Brain microvascular endothelial cell (primary cell): ENCODE results near the gene VIPR2.

ENCODE experiments used
- DNase-seq: peaks from one replicate; pipeline ENCODE4 v3.0.0-alpha.2; 2020
- H3K27ac ChIP-seq: fragments of 250-450 bp; sonication (Bioruptor Pico); 2 replicates; pipeline ENCODE4 v1.5.1; 2020; ENCODE audit warnings: mild to moderate bottlenecking, moderate library complexity
- H3K27me3 ChIP-seq: fragments of 250-450 bp; sonication (Bioruptor Pico); replicated peaks from 2 replicates; pipeline ENCODE4 v1.5.1; 2020; ENCODE audit warnings: mild to moderate bottlenecking
- H3K36me3 ChIP-seq: fragments of 250-450 bp; sonication (Bioruptor Pico); replicated peaks from 2 replicates; pipeline ENCODE4 v1.5.1; 2020; ENCODE audit warnings: mild to moderate bottlenecking
- H3K4me3 ChIP-seq: 2 replicates; pipeline ENCODE4 v1.5.1; 2011; ENCODE audit warnings: low read depth, mild to moderate bottlenecking, control low read depth, low read length, moderate library complexity
- in situ Hi-C: cut with HindIII; loops from 2 replicates; pipeline ENCODE4 v1.10.0; 2017; ENCODE audit warnings: low sequenced_read_pairs, low pct_ligation_motif_present
- TF ChIP-seq, protein P1 (sequence below): IDR thresholded peaks from 2 replicates; pipeline ENCODE4 v1.5.1; 2011; ENCODE audit warnings: low read depth, mild to moderate bottlenecking, moderate library complexity, low read length, control low read depth, inconsistent platforms; ENCODE audit errors: missing control alignments

The VIPR2 gene

DNA sequence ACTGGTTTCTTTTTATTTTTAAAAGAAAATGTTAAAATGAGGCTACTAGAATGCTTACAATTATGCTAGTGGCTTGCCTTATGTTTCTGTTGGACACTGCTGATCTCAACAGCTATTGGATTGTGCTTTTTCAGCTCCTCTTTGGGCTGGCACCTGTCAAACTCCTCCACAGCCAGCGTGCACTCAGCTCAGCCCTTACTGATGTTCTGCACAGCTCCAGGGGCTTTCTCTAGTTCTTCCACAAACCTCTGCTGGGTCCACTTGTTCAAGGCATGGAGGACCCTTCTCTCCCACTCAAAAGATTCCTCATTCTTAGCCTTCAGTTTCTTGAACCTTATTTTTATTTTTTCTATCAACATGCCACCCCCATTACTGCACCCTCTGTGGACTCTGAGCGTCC, 96.0 kb downstream of the VIPR2 start:
- in situ Hi-C loops = no loop called here

DNA sequence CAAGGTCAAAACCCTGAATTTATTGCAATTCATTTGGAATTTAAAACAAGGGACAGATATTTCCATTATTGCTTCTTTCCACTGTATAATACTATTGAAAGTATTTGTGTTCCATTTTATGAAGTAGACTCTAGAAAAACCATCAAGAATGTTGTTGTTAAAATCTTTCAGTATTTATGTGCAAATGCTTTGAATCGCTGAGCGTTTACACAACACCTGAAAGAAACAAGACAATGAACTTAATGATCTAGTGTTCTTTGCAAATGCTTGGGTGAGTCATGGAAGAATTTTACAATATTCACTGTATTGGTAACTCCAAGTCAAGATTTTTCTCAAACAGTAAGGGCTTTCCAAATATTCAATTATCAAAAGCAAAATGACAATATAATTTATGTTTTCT, 97.1 kb downstream of the VIPR2 start:
- TF ChIP-seq, protein P1, sequence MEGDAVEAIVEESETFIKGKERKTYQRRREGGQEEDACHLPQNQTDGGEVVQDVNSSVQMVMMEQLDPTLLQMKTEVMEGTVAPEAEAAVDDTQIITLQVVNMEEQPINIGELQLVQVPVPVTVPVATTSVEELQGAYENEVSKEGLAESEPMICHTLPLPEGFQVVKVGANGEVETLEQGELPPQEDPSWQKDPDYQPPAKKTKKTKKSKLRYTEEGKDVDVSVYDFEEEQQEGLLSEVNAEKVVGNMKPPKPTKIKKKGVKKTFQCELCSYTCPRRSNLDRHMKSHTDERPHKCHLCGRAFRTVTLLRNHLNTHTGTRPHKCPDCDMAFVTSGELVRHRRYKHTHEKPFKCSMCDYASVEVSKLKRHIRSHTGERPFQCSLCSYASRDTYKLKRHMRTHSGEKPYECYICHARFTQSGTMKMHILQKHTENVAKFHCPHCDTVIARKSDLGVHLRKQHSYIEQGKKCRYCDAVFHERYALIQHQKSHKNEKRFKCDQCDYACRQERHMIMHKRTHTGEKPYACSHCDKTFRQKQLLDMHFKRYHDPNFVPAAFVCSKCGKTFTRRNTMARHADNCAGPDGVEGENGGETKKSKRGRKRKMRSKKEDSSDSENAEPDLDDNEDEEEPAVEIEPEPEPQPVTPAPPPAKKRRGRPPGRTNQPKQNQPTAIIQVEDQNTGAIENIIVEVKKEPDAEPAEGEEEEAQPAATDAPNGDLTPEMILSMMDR = no peak
- Histone ChIP-seq H3K4me3 (no peak overlapping the region), H3K36me3 (no peaks in the 10 kb centered on the region), H3K27me3 (no peaks in the 10 kb centered on the region), H3K27ac (no peak overlapping the region)
- no peak for DNase-seq
- in situ Hi-C loops = no loop called here

More for the DNA sequence above, 96.0 kb downstream of the VIPR2 start:
- Histone ChIP-seq H3K36me3 (no peaks in the 10 kb centered on the region), H3K27ac (no peak overlapping the region), H3K27me3 (no peaks in the 10 kb centered on the region), H3K4me3 (no peak overlapping the region)
- TF ChIP-seq, protein P1 = no peak
- DNase-seq = no peak

DNA sequence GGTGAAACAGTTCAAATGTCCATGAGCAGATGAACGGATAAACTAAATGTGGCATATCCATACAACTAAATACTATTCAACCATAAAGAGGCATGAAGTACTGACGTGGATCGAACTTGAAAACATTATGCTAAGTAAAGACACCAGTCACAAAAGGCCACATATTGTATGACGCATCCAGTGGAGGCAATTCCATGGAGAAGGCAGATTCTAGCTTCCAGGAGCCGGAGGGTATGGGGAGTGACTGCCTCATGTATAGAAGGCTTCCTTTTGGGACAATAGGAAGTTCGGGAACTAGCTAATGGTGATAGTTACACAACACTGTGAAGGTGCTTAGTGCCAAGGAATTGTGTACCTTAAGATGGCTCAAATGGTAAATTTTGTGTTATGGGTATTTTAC, 98.4 kb downstream of the VIPR2 start:
- TF ChIP-seq, protein P1 = no peak
- no peak for DNase-seq
- in situ Hi-C loops = no loop called here
- Histone ChIP-seq H3K27me3 (no peaks in the 10 kb centered on the region), H3K36me3 (no peaks in the 10 kb centered on the region), H3K4me3 (no peak overlapping the region), H3K27ac (no peak overlapping the region)

DNA sequence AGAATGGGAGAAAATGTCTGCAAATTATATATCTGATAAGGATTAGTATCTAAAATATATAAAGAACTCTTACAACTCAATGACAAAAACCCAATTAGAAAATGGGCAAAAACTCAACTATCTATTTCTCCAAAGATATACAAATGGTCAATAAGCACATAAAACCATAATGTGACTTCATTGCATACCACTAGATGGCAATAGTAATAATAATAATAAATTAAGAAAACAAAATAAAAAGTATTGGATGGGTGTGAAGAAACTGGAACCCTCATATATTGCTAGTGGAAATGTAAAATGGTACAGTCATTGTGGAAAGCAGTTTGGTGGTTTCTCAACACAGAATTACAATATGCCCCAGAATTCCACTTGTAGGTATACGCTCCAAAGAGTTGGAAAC, 98.8 kb downstream of the VIPR2 start:
- Histone ChIP-seq H3K4me3 (no peak overlapping the region), H3K36me3 (no peaks in the 10 kb centered on the region), H3K27ac (no peak overlapping the region), H3K27me3 (no peaks in the 10 kb centered on the region)
- DNase-seq = no peak
- in situ Hi-C loops = no loop called here
- TF ChIP-seq, protein P1 = no peak

DNA sequence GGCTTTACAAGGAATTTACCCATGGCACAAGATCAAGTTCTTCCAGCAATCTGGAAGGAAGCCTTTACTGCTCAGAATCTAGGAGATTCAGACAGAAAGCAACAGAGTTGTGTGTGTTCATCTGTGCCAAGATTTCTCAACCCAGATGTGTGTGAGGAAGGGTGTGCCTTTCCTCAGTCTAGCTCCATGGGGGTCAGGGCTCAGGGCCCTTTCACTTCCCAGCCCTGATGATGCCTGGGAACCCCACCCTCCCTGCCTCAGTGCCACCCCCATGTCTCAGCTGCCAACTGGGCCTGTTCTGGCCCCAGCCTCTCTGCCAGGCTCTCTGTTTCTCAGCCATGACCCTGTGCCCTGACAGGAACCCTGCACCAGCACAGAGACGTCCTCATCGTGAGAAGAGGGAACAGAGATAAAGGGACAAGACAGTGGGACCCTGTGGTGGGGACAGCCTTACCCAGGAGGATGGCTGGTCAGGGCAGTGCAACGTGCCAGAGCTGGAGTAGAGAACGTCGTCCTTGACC, 102.0 kb downstream of the VIPR2 start:
- H3K27me3 ChIP-seq = no peaks in the 10 kb centered on the region
- DNase-seq = no peak
- H3K4me3 ChIP-seq = no peak overlapping the region
- H3K36me3 ChIP-seq = no peaks in the 10 kb centered on the region
- in situ Hi-C loops = no loop called here
- H3K27ac ChIP-seq = no peak overlapping the region
- TF ChIP-seq, protein P1 = no peak

DNA sequence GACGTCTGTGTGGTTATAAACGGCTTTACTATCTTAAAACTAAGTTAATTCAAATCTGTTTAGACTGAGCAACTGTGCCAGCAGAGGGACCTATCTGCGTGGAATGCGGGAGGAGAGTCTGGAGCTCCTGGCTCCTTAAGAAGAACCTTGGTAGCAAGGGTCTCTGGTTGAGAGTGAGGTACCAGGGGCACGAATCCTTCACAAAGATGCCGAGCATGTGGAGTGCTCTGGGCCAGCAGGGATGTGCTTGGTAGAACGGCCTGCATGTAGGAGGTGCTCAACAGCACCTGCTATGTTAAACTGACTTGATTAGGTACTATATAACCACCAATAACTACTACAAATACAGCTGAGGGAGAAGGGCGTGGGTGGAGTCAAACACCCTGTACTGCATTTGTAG, 102.6 kb downstream of the VIPR2 start:
- in situ Hi-C loops = no loop called here
- Histone ChIP-seq H3K27ac (no peak overlapping the region), H3K36me3 (no peaks in the 10 kb centered on the region), H3K27me3 (no peaks in the 10 kb centered on the region), H3K4me3 (no peak overlapping the region)
- no peak for DNase-seq
- TF ChIP-seq, protein P1 = no peak
